Small intestine (tissue), 7 donors: ENCODE data around the gene ZNF697. TPM values are rescaled to one million over a fixed set of nuclear protein-coding genes. Genes with fewer than 3 reads are reported as not detected.

Source experiments
- DNase-seq, 2 donors: peaks; one replicate each; pipeline versions ENCODE4 v3.0.0 to v3.0.0-alpha.2; 2013
- FAIRE-seq: peaks from 2 replicates; lab custom pipeline; 2012; peaks lifted over from hg19 to GRCh38; lab: Jason Lieb, UNC
- H3K27ac ChIP-seq, 3 donors: one replicate each; pipeline ENCODE4 v1.5.1; 2013; ENCODE audit warnings: low read length in 2 of 3, mild to moderate bottlenecking in 2 of 3, control low read depth in 1 of 3, inconsistent platforms in 1 of 3, low read depth in 1 of 3, moderate library complexity in 1 of 3
- H3K27me3 ChIP-seq, 3 donors: one replicate each; pipeline ENCODE4 v1.6.1; 2013; ENCODE audit warnings: low read length in 3 of 3, inconsistent platforms in 1 of 3; ENCODE audit not compliant: control insufficient read depth in 3 of 3, insufficient read depth in 3 of 3
- H3K36me3 ChIP-seq, 3 donors: one replicate each; pipeline ENCODE4 v1.6.1; 2013; ENCODE audit warnings: low read length in 3 of 3, inconsistent platforms in 1 of 3, low read depth in 1 of 3, mild to moderate bottlenecking in 1 of 3, moderate library complexity in 1 of 3; ENCODE audit not compliant: control insufficient read depth in 3 of 3, insufficient read depth in 2 of 3
- H3K4me1 ChIP-seq, 3 donors: one replicate each; pipeline ENCODE4 v1.6.1; 2013; ENCODE audit warnings: low read length in 2 of 3, inconsistent platforms in 1 of 3, low read depth in 1 of 3, mild to moderate bottlenecking in 1 of 3, moderate library complexity in 1 of 3; ENCODE audit not compliant: control insufficient read depth in 3 of 3, insufficient read depth in 2 of 3
- H3K4me3 ChIP-seq, 3 donors: one replicate each; pipeline ENCODE4 v1.5.1; 2013; ENCODE audit warnings: low read length in 3 of 3, control low read depth in 1 of 3, inconsistent platforms in 1 of 3, low read depth in 1 of 3, mild to moderate bottlenecking in 1 of 3, moderate library complexity in 1 of 3
- H3K9me3 ChIP-seq, 2 donors: one replicate each; pipeline ENCODE4 v1.6.1; 2013; ENCODE audit warnings: low read depth in 1 of 2, low read length in 1 of 2; ENCODE audit not compliant: control insufficient read depth in 2 of 2, insufficient read depth in 1 of 2
- WGBS, 3 donors: extraction: QIAGEN DNeasy Blood & Tissue Kit; methylation state at CpG; one replicate each; pipeline ENCODE4 v1.1.7; 2013; 5-methylcytosine and 5-hydroxymethylcytosine counted together
- polyA plus RNA-seq, 4 donors: library from polyadenylated mRNA; stranded (reverse) in 3 of 4; unstranded in 1 of 4; fragments of 200-250 nt in 3 of 4; fragments of 120-200 nt in 1 of 4; gene quantifications; one replicate each; pipeline versions ENCODE4 v1.2.1 to v1.2.3, GENCODE V29; 2013
- donor health status: healthy with polysubstance abuse.
- donor health status: control.
- donor health status: control.
- donor health status: Bipolar disorder and iron deficiency.
- donor health status: healthy.

The ZNF697 gene
- polyA plus RNA-seq, 4 donors: 1.3 to 8.2 (median 1.6) TPM

- 30 to 52% (median 36%) methylated on average over 1 of the region's 1 CpG for WGBS, 3 donors
- Histone ChIP-seq H3K27me3 (no peaks in the 10 kb centered on the region), H3K27ac (no peak overlapping the region), H3K4me3 (no peak overlapping the region), H3K36me3 (no peaks in the 10 kb centered on the region), H3K9me3 (no peaks in the 10 kb centered on the region), H3K4me1 (peaks cover 0 to 9% (median 0%) of the 10 kb centered on the region in 3 donors)
- no peak for DNase-seq
- FAIRE-seq: no peak
Measured at GRCh38 chr1:119600976-119601375, 47.1 kb downstream of the ZNF697 start.

GRCh38 chr1:119600561-119600960, 47.5 kb downstream of the ZNF697 start:
- DNase-seq: peak in 1 of 2 donors; percentile 39
- H3K4me1 ChIP-seq: peaks cover 0 to 9% (median 0%) of the 10 kb centered on the region in 3 donors
- WGBS, 3 donors: 78 to 88% (median 81%) methylated on average over 4 of the region's 4 CpGs
- no peaks in the 10 kb centered on the region for H3K9me3 ChIP-seq
- H3K27ac ChIP-seq: no peak overlapping the region
- no peaks in the 10 kb centered on the region for H3K27me3 ChIP-seq
- no peaks in the 10 kb centered on the region for H3K36me3 ChIP-seq
- no peak for FAIRE-seq
- H3K4me3 ChIP-seq: no peak overlapping the region

- no peaks in the 10 kb centered on the region for H3K36me3 ChIP-seq
- no peaks in the 10 kb centered on the region for H3K27me3 ChIP-seq
- no peak overlapping the region for H3K4me3 ChIP-seq
- H3K9me3 ChIP-seq: peaks cover 0 to 3% of the 10 kb centered on the region in 2 donors
- 83 to 86% (median 85%) methylated on average over 2 of the region's 2 CpGs for WGBS, 3 donors
- peaks cover 0 to 11% (median 0%) of the 10 kb centered on the region in 3 donors for H3K4me1 ChIP-seq
- no peak for FAIRE-seq
- DNase-seq: no peak
- H3K27ac ChIP-seq: no peak overlapping the region
Measured at GRCh38 chr1:119595606-119596005, 52.5 kb downstream of the ZNF697 start.

GRCh38 chr1:119595168-119595567, 52.9 kb downstream of the ZNF697 start:
- Histone ChIP-seq H3K4me1 (peaks cover 0 to 16% (median 0%) of the 10 kb centered on the region in 3 donors), H3K27ac (no peak overlapping the region), H3K9me3 (peaks cover 0 to 3% of the 10 kb centered on the region in 2 donors), H3K27me3 (no peaks in the 10 kb centered on the region), H3K36me3 (no peaks in the 10 kb centered on the region), H3K4me3 (no peak overlapping the region)
- DNase-seq (no peak), FAIRE-seq (no peak)
- 80 to 85% (median 82%) methylated on average over 2 of the region's 2 CpGs for WGBS, 3 donors

- Histone ChIP-seq H3K36me3 (no peaks in the 10 kb centered on the region), H3K4me3 (no peak overlapping the region), H3K27ac (no peak overlapping the region), H3K4me1 (peaks cover 0 to 16% (median 0%) of the 10 kb centered on the region in 3 donors), H3K9me3 (peaks cover 0 to 3% of the 10 kb centered on the region in 2 donors), H3K27me3 (no peaks in the 10 kb centered on the region)
- 72 to 80% (median 77%) methylated on average over 1 of the region's 1 CpG for WGBS, 3 donors
- DNase-seq: no peak
- no peak for FAIRE-seq
Measured at GRCh38 chr1:119594376-119594775, 53.7 kb downstream of the ZNF697 start.

- no peaks in the 10 kb centered on the region for H3K36me3 ChIP-seq
- WGBS, 3 donors: 74 to 92% (median 77%) methylated on average over 1 of the region's 1 CpG
- H3K27me3 ChIP-seq: no peaks in the 10 kb centered on the region
- no peak overlapping the region for H3K4me3 ChIP-seq
- peaks cover 0 to 3% of the 10 kb centered on the region in 2 donors for H3K9me3 ChIP-seq
- no peak for FAIRE-seq
- no peak for DNase-seq
- H3K4me1 ChIP-seq: peaks cover 0 to 16% (median 0%) of the 10 kb centered on the region in 3 donors
- H3K27ac ChIP-seq: no peak overlapping the region
Measured at GRCh38 chr1:119593805-119594204, 54.3 kb downstream of the ZNF697 start.

- Histone ChIP-seq H3K36me3 (no peaks in the 10 kb centered on the region), H3K27me3 (no peaks in the 10 kb centered on the region), H3K4me3 (no peak overlapping the region), H3K9me3 (peaks cover 0 to 3% of the 10 kb centered on the region in 2 donors), H3K27ac (no peak overlapping the region), H3K4me1 (peaks cover 0 to 21% (median 0%) of the 10 kb centered on the region in 3 donors)
- no peak for DNase-seq
- no peak for FAIRE-seq
Measured at GRCh38 chr1:119590393-119590792, 57.7 kb downstream of the ZNF697 start.

GRCh38 chr1:119588621-119589020, 59.4 kb downstream of the ZNF697 start:
- Histone ChIP-seq H3K4me3 (no peak overlapping the region), H3K27ac (no peak overlapping the region), H3K27me3 (no peaks in the 10 kb centered on the region), H3K36me3 (no peaks in the 10 kb centered on the region), H3K9me3 (peaks cover 0 to under 1% of the 10 kb centered on the region in 2 donors), H3K4me1 (peaks cover 0 to 21% (median 0%) of the 10 kb centered on the region in 3 donors)
- no peak for DNase-seq
- WGBS, 3 donors: 72 to 92% (median 78%) methylated on average over 5 of the region's 5 CpGs
- no peak for FAIRE-seq

GRCh38 chr1:119587341-119587740, 60.7 kb downstream of the ZNF697 start:
- no peak for DNase-seq
- WGBS, 3 donors: 70 to 83% (median 78%) methylated on average over 3 of the region's 3 CpGs
- Histone ChIP-seq H3K27ac (no peak overlapping the region), H3K36me3 (no peaks in the 10 kb centered on the region), H3K27me3 (no peaks in the 10 kb centered on the region), H3K4me3 (no peak overlapping the region), H3K4me1 (peaks cover 0 to 21% (median 0%) of the 10 kb centered on the region in 3 donors), H3K9me3 (no peaks in the 10 kb centered on the region)
- FAIRE-seq: no peak
